ENCODE measurements around the gene PHYHIPL. TPM values are rescaled to one million over a fixed set of nuclear protein-coding genes. Genes with fewer than 3 reads are reported as not detected.
"Not testable (repeated sequence)": the region's sequence is repeated elsewhere in the genome, so short reads cannot be mapped to it uniquely, and the experiment has no call there.

PHYHIPL gene
- polyA plus RNA-seq, 3 donors = 14.4 to 18.3 (median 14.7) TPM

GRCh38 chr10:59179068-59179467 is 2.6 kb downstream of the PHYHIPL start:
- DNase-seq = no peak

- no peak for DNase-seq
Observed at GRCh38 chr10:59180689-59181270, 4.3 kb downstream of the PHYHIPL start.

GRCh38 chr10:59181668-59182067 is 5.2 kb downstream of the PHYHIPL start:
- peak; percentile 50 for DNase-seq

DNA sequence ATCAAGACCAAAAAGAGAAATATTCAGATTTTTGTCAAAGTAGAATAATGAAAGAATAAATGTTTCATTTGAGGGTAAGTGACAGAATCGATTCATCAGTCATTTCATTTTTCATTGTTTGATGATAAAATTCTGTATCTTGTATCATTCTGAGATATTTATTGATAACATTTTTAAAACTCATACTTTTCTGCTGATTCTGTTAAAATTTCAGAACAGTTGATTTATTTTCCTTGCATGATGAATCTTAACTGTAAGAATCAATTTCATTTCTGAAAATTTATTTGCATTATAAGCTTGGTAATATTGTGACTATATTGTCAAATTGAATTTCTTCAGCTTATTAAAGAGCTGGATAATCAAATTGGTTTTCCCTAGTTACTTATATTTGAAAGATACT is 13.9 kb downstream of the PHYHIPL start:
- DNase-seq = no peak

GRCh38 chr10:59206204-59206720 is 29.8 kb downstream of the PHYHIPL start:
- DNase-seq = no peak

DNA sequence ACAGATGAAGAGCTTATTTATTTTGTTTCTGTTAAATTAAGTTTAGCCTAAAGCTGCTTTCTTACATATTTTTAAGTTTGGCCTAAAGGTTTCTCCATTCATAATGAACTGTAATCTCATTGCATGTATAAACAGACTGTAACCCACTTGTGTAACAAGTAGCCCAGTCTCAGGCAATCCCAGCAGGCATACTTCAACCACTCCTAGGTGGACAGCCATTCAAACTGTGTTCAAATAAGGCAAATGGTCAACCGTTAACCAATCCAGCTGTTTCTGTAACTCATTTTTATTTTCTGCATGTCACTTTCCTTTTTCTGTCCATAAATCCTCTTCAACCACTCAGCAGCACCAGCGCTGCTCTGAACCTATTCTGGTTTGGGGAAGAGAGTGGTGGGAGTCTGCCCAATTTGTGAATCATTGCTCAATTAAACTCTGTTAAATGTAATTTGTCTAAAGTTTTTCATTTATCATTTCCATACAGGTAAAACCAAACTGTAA is 35.9 kb downstream of the PHYHIPL start:
- DNase-seq = no peak

- DNase-seq = no peak
Observed at GRCh38 chr10:59214160-59214559, 37.7 kb downstream of the PHYHIPL start.

- DNase-seq = no peak
Observed at GRCh38 chr10:59216178-59216869, 39.9 kb downstream of the PHYHIPL start.

DNA sequence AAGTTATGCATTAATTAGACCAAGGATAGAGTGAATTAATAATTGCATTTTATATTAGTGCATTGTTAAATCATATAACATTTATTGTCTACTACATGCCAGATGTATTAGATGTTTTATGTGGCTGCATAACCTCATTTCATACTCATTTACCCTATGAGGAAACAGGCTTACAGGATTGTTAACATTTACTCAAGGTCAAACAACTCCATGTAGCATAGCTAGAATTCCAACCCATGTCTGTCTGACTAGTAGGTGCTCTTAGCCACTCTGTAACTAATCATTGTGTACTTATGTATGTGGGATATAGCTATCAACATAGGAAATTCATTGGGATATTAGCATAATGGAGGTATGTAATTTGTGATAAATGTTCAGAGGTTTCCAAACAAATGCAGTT is 46.3 kb downstream of the PHYHIPL start:
- DNase-seq = no peak

DNA sequence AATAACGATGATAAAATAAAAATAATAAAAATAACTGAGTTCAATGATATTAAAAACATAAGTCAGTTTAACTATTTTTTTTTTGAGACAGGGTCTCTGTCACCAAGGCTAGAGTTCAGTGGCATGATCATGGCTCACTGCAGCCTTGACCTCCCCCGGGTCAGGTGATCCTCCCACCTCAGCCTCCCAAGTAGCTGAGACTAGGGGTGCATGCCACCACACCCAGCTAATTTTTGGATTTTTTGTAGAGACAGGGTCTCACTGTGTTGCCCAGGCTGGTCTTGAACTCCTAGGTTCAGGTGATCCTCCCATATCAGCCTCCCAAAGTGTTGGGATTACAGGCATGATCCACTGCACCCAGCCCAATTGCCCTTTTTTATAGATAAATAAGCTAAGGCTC is 47.2 kb downstream of the PHYHIPL start:
- DNase-seq = not testable (repeated sequence)

GRCh38 chr10:59225211-59225610 is 48.8 kb downstream of the PHYHIPL start:
- no peak for DNase-seq

DNA sequence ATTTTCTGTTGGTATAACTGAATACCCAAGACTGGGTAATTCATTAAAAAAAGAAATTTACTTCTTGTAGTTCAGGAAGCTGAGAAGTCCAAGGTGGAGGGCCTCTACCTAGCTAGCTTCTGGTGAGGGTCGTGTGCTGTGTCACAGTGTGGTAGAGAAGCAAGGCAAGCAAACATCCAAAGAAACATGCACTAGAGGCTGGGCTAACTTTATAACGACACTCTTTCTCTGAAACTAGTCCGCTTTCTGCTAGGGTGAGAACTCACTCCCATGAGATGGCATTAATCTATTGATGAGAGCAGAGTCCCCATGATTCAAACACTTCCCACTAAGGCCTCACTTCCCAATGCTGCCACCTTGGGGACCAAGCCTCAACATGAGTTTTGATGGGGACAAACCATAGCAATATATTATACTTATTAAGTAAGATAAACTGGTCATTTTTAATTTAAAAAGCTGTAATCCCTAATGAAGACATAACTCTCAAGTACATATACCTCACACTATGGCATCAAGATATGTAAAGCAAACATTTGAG is 50.8 kb downstream of the PHYHIPL start:
- DNase-seq = no peak

DNA sequence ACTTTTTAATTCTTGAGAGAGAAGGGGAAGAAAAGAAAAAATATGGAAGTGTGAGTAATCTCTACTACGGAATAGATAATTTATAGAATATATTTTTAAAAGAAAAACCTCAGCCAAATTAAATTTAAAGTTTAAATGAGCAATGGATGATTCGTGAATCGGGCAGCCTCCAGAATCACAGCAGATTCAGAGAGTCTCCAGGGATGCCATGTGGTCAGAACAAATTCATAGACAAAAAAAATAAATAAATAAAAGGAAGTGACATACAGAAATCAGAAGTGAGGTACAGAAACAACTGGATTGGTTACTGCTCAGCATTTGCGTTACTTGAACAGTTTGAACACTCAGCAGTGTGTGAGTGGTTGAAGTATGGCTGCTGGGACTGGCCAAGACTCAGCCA is 53.0 kb downstream of the PHYHIPL start:
- no peak for DNase-seq

GRCh38 chr10:59234194-59234593 is 57.8 kb downstream of the PHYHIPL start:
- no peak for DNase-seq

GRCh38 chr10:59234816-59235429 is 58.5 kb downstream of the PHYHIPL start:
- DNase-seq = peak; percentile 21

DNA sequence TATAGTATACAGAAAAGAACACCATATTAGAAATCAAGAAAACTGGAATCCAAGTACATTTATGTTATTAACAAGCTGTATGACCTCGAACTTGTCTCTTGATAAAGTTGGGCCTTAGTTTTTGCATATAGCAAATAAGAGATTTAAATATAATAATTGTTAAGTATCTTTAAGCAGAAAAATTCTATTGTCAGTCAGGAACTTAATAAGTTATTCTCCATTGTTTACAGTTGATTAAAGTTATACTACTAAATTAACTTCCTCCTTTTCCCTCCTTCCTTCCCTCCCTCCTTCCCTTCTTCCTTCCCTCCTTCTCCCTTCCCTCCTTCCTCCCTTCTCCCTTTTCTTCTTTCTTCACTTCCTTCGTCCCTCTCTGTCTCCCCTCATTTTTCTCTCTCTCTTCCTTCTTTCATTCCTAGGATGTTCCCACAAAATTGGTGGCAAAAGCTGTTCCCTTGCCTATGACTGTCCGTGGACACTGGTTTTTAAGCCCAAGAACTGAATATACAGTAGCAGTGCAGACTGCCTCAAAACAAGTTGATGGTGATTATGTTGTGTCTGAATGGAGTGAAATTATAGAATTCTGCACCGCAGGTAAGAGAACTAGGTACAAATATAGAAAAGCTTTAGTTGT is 59.7 kb downstream of the PHYHIPL start:
- DNase-seq = no peak

- DNase-seq = no peak
Observed at GRCh38 chr10:59237775-59238174, 61.3 kb downstream of the PHYHIPL start.

- DNase-seq = not testable (repeated sequence)
Observed at GRCh38 chr10:59239108-59239507, 62.7 kb downstream of the PHYHIPL start.

- DNase-seq = peak; percentile 30
Observed at GRCh38 chr10:59240582-59241183, 64.2 kb downstream of the PHYHIPL start.

GRCh38 chr10:59242057-59242456 is 65.6 kb downstream of the PHYHIPL start:
- DNase-seq = no peak

GRCh38 chr10:59242991-59243390 is 66.5 kb downstream of the PHYHIPL start:
- no peak for DNase-seq

Measured in renal pelvis (tissue), 4 donors.